HCT116 (cell line): ENCODE data around the gene SETD1A.

Experiments
- ATF3 ChIP-seq: IDR thresholded peaks from 2 replicates; pipeline ENCODE4 v1.6.1; 2012
- CBX3 ChIP-seq: IDR thresholded peaks from 2 replicates; pipeline ENCODE4 v1.6.1; 2012; ENCODE audit warnings: low read depth
- CTCF ChIP-seq, 3 experiments: fragments of 200-600 bp in 1 of 3; sonication (generic) in 1 of 3; IDR thresholded peaks in 2 of 3; conservative IDR thresholded peaks in 1 of 3; 2 replicates each; pipeline ENCODE4 v1.5.1; 2012 to 2017; ENCODE audit warnings: low read depth in 2 of 3, low read length in 2 of 3, antibody characterized with exemption in 1 of 3, borderline replicate concordance in 1 of 3, control low read depth in 1 of 3, mild to moderate bottlenecking in 1 of 3, mixed read lengths in 1 of 3, mixed run types in 1 of 3, moderate library complexity in 1 of 3; ENCODE audit not compliant: insufficient read depth in 1 of 3
- EZH2 ChIP-seq: fragments of 200-600 bp; sonication (generic); IDR thresholded peaks from 2 replicates; pipeline ENCODE4 v1.6.1; 2017; ENCODE audit warnings: antibody characterized with exemption, mixed run types
- POLR2A ChIP-seq: IDR thresholded peaks from 2 replicates; pipeline ENCODE4 v1.7.0; 2011; ENCODE audit warnings: borderline replicate concordance; ENCODE audit not compliant: insufficient read depth, insufficient read length; ENCODE audit errors: extremely low read depth
- POLR2AphosphoS5 ChIP-seq: IDR thresholded peaks from 2 replicates; pipeline ENCODE4 v1.6.1; 2011; ENCODE audit warnings: mild to moderate bottlenecking, low read depth, low read length, moderate library complexity
- REST ChIP-seq: IDR thresholded peaks from 2 replicates; pipeline ENCODE4 v1.6.1; 2012; ENCODE audit warnings: low read depth
- SIN3A ChIP-seq: IDR thresholded peaks from 2 replicates; pipeline ENCODE4 v1.6.1; 2012; ENCODE audit warnings: low read depth
- SP1 ChIP-seq: IDR thresholded peaks from 2 replicates; pipeline ENCODE4 v1.6.1; 2012; ENCODE audit warnings: low read depth
- TCF7L2 ChIP-seq: IDR thresholded peaks from 2 replicates; pipeline ENCODE4 v1.7.0; 2011; ENCODE audit warnings: borderline replicate concordance, inconsistent platforms; ENCODE audit not compliant: insufficient read depth, insufficient read length; ENCODE audit errors: extremely low read depth
- YY1 ChIP-seq: IDR thresholded peaks from 2 replicates; pipeline ENCODE4 v1.6.1; 2011; ENCODE audit warnings: low read length, low read depth, moderate library complexity, mild to moderate bottlenecking; ENCODE audit not compliant: insufficient replicate concordance; ENCODE audit errors: extremely low read depth
- ZBTB33 ChIP-seq: IDR thresholded peaks from 2 replicates; pipeline ENCODE4 v1.6.1; 2011; ENCODE audit warnings: mild to moderate bottlenecking, low read length, moderate library complexity; ENCODE audit not compliant: insufficient replicate concordance; ENCODE audit errors: extremely low read depth
- ZNF274 ChIP-seq: fragments of 200-500 bp; sonication (Bioruptor generic); IDR thresholded peaks from 2 replicates; pipeline ENCODE4 v1.6.1; 2014; ENCODE audit warnings: mild to moderate bottlenecking, low read depth, low read length, inconsistent platforms

DNA sequence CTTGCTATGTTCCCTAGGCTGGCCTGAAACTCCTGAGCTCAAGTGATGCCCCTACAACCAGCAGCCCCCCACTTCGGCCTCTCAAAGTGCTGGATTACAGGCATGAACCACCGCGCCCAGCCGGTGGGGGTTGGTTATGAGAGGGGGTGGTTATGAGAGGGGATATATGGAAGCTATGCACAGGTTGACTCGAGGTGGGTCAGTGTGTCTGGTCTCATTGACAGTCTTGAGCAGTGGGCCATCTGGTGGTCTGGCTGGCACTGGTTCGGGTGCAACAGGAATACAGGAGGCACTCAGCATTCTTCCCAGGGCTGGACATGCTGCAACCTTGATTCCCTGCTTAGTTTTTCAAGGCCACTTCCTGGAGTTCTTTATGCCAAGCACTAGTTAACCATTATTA, 58.5 kb downstream of the SETD1A start:
- TF ChIP-seq POLR2A (no peak), ZNF274 (no peak), EZH2 (no peak), SIN3A (no peak), ZBTB33 (no peak), CTCF (IDR thresholded peaks at IDR 0.05 in 2 of 3, conservative IDR thresholded peaks at IDR 0.05 in 1 of 3; ENCODE audit: borderline replicate concordance in 1 of 3, insufficient read depth in 1 of 3, low read depth in 2 of 3, low read length in 2 of 3) (peak in 1 of 3 experiments; percentile 10; a peak in 1 of 6 replicates), YY1 (no peak), POLR2AphosphoS5 (no peak), CBX3 (no peak), REST (no peak), TCF7L2 (no peak), SP1 (no peak), ATF3 (no peak)
